DND-41 (cell line): ENCODE measurements around the gene PGBD5.

ENCODE experiments used
- EZH2 ChIP-seq: IDR thresholded peaks from 3 replicates; pipeline ENCODE4 v1.6.1; 2012; ENCODE audit warnings: borderline replicate concordance, low read depth, mild to moderate bottlenecking, moderate library complexity, low read length, inconsistent platforms; ENCODE audit not compliant: severe bottlenecking
- TF ChIP-seq, protein P1 (sequence below): IDR thresholded peaks from 2 replicates; pipeline ENCODE4 v1.5.1; 2012; ENCODE audit warnings: borderline replicate concordance, low read length, moderate library complexity, mild to moderate bottlenecking; ENCODE audit not compliant: poor library complexity, severe bottlenecking; ENCODE audit errors: extremely low read depth

DNA sequence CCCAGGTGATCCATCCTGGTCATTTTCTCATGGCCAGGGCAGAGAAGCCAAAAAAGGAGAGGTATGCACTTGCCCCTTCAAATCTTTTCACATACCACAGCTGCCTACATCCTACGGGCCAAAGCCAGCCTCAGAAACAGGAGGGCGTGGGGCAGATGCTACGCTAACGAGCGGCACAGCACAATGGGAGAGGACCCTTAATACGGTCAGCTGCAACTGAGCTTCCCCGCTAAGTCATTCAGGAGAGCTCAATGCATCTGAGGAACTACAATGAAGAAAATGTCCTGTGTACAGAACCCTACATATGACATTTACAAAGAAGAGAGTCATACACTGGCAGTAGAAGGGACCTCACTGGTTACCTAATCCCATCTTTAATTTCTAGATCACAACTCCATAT is 78.2 kb downstream of the PGBD5 start:
- TF ChIP-seq, protein P1, sequence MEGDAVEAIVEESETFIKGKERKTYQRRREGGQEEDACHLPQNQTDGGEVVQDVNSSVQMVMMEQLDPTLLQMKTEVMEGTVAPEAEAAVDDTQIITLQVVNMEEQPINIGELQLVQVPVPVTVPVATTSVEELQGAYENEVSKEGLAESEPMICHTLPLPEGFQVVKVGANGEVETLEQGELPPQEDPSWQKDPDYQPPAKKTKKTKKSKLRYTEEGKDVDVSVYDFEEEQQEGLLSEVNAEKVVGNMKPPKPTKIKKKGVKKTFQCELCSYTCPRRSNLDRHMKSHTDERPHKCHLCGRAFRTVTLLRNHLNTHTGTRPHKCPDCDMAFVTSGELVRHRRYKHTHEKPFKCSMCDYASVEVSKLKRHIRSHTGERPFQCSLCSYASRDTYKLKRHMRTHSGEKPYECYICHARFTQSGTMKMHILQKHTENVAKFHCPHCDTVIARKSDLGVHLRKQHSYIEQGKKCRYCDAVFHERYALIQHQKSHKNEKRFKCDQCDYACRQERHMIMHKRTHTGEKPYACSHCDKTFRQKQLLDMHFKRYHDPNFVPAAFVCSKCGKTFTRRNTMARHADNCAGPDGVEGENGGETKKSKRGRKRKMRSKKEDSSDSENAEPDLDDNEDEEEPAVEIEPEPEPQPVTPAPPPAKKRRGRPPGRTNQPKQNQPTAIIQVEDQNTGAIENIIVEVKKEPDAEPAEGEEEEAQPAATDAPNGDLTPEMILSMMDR, result no peak
- TF ChIP-seq EZH2, result no peak
